Activated T-cell treated with anti-CD3 and anti-CD28 coated beads for 24 hours (primary cell): ENCODE results near the gene HOXA13.

Experiments
- DNase-seq: peaks from one replicate; pipeline ENCODE4 v3.0.0-alpha.2; 2020; ENCODE audit warnings: low read depth

Gene HOXA13

DNA sequence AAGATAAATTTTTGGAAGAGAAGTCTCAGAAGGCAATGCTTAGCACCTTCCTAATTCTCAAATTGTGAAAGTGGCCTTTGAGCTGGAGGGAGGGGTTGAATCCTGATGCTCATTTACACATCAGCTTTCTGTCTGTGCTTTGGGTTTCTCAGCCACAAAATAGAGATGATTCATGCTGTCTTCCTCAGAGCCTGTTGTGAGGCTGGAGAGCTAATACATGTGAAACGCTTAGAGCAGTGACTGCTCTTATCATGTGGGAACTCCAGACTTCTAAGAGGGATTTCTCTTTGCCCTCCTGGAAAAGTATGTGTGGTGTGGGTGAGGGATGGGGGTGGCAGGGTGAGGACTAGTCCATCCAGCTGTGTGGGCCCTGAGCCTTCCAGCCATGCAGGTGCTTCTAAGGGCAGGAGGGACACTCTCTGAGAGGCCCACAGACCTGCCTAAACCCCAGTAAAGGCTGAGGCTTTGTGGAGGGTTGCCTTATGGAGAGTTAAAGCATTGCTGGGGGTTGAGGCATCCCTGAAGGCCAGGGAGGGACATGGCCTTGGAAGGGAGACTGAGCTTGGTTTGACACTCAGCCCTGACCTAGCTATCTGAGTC is 37.9 kb upstream of the HOXA13 start:
- no peak for DNase-seq

DNA sequence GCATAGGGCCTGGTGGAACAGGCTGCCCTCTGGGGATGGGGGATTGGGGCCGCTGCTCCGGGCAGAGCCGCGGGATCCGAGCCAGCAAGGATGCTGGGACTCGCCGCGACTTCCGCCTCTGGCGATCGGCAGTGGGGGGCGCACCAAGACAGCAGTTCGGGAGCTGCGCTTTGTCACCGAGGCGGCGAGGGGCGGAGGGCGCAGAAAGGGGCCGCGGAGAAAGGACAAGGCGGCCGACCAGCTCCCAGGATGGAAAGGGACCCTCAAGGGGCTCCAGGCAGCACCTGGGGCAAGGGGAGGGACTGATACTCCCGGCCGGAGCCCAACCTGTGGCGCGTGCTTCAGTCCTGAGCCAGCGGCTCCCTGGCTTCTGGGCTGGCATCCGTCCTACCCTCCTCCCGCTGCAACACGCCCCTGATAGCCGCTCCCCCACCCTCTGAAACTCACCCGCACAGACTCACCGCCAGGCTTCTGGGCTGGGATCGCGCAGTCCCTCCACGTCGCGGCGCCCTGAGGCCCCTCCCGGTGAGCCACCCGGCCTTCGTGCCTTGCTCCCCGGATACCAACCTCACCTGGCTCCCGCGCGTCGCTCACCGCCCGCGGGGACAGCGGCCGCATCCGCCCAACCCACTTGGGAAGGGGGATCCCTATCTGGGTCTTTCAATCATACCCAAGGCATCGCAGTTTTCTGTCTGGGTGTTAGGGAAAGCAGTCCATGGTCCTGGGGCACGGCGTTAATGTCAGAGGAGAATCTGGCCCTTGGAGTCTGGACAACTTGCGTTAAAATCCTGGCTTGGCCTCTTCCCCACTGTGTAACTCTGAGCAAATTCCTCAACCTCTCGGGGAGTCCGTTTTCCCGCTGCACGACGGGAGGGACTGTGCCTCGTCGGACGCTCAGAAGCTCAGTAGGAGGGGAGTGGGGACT is 35.8 kb upstream of the HOXA13 start:
- DNase-seq = no peak

DNA sequence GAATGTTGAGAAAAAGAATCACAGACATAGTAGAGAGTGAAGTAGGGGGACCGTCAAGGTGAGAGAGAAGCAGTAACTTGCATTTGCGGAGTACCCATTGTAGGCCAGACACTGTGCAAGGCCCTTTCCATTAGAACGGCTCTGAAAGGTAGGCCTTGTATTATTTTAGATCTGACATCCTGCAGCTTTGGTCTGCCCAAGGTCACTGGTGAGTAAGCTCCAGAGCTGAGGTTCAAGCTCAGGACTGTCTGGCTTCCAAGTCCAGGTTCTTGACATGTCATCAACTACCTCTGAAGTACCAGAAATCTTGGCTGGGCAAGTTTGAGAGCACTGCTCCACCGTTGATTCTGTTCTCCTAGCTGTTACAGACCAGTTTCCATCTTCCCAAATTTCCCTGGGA is 29.6 kb upstream of the HOXA13 start:
- DNase-seq = no peak

GRCh38 chr7:27224983-27225934 is 25.4 kb upstream of the HOXA13 start:
- DNase-seq = no peak

GRCh38 chr7:27223941-27224575 is 24.2 kb upstream of the HOXA13 start:
- no peak for DNase-seq

DNA sequence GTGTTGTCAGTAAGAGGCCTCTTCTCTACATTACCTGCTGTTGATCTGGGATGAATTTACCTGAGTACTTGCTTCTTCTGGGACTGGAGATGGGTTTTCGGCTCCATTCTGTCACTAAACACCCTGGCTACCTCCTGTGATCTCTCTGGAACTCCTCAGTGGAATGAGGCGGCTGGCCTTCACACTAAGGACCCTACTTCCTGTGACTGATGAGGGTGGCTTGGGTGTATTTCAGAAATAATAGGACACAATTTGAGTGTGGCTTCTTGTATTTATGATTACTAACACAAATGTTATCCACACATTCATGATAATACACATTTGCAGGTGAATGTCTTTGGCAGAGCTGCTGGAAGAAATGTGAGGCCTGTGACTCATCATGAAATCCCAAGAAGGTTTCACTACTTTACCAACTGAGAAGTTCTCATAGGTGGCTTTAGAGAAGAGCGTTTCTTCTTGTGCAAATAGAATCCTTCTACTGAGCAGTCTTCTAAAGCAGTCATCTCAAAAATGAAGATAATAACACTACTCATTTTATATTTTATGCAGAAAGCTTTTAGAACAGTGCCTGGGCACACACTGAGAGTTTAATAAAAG is 21.4 kb upstream of the HOXA13 start:
- DNase-seq = no peak

DNA sequence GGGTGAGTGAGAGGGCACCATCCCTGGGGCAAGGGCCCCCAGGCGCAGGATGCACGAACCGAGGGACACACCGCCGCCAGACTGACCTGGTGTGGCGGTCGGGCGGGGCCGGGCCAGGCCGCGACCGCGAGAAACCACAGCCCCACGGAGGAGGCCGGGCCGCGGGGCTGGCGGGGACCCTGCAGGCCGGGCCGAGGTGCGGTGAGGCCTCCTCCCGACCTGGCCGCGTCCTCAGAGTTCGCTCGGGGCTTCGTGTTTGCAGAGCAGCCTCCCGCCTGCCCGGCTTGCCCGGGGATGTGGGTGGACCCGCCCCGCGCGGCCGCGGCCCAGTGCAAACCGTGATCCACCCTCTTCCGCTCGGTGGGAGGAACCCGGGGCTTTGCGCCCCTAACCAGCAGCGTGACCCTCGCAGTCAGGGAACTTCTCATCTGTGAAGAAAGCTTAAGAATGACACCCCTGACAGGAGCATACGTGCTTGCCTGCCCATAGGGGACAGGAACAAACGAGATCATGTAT is 20.6 kb upstream of the HOXA13 start:
- no peak for DNase-seq

GRCh38 chr7:27219821-27220220 is 19.9 kb upstream of the HOXA13 start:
- no peak for DNase-seq

GRCh38 chr7:27217951-27218350 is 18.1 kb upstream of the HOXA13 start:
- DNase-seq = no peak

DNA sequence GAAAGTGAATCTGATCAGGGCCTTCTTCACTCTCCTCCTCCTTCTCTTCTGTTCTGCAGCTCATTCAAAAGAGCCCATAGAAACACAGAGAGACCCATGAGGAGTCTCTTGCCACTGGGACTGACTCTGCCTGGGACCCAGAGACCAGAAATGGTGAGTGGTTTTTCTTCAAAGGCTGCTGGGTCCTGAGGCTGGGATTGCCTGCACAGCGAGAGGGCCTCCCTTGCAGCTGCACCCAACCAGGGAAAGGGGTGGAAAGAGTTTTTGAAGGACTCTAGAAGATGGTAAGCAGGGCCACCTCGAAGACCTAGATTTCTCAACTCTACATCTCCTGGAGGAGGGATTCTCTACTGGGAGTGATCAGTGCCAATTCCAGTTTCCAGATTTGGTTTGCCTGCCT is 15.5 kb upstream of the HOXA13 start:
- no peak for DNase-seq

GRCh38 chr7:27214239-27214950 is 14.5 kb upstream of the HOXA13 start:
- no peak for DNase-seq

GRCh38 chr7:27213433-27214238 is 13.7 kb upstream of the HOXA13 start:
- DNase-seq = no peak

DNA sequence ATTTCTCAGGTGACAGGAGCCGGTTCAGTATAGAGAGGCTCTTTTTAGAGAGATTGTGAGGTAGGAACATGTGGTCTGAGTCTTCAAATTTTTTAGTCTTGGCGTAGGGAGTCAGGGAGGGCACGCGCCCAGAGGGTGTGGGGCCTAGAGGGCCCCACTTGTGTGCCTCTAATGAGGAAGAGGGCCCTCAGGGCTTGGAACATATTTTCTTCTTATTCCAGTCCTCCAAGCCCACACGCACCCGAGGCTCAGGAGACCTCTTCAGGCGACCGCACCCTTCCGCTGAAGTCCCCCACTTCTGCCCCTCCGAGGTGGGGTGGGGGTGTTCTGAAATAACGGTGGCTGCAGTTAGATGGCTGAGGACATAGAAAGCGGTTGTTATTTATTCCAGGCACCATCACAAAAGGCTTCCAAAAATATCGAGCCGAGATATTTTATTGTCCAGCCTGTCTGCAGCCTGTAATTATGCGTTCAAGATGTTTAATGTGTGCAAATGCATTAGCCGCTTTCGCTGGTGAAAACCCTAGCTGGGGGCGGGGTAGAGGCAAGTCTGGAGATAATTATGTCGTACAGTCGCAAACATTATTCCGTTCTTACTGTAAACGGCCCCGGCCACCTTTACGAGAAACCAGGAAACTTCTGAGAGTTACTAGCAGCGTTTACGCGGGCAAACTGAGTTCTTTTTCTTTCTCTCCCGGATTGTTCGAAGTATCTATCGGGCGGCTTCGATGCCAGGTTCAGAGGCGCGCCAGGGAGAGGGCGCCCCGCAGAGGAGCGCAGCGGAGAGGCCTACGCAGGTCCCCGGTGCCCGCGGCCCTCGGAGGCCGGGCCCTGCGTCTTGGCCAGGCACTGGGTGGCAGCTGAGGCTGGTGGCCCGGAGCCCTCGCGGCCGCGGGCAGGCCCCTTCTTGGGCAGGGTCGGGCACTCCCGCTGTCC is 12.9 kb upstream of the HOXA13 start:
- no peak for DNase-seq

GRCh38 chr7:27211764-27212204 is 11.9 kb upstream of the HOXA13 start:
- DNase-seq = no peak

GRCh38 chr7:27211084-27211446 is 11.2 kb upstream of the HOXA13 start:
- no peak for DNase-seq

DNA sequence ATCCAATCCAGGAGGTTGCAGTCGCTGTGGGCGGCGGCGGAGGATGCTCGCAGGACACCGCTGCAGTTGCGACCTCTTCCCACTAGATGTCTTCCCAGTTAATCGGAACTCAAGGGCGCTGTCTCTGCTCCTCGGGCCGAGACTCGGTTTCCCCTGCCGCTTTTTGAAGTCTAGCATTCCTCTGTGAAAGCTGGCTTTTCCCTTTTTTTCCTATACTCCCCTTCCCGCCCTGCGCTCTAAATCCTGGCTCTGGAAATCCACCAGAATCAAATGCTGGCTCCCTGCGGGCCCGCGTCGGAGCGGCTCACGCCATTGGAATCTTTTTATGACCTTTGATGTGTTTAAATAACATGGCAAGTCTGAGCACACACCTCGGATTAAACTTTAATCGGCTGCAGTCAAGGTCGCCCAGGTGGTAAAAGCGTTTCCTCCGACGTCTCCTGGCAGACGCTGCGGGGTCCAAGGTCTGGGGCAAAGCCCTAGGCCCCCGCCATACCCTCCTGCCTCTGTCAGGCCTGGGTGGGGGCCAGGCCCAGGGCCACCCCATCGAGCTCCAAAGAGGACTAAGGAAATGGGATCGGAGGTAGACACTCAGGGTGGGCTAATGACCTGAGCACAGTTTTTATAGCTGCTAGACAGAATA is 10.7 kb upstream of the HOXA13 start:
- peak; percentile 33 for DNase-seq

- no peak for DNase-seq
Observed at GRCh38 chr7:27209933-27210440, 10.1 kb upstream of the HOXA13 start.

- no peak for DNase-seq
Observed at GRCh38 chr7:27208998-27209397, 9.1 kb upstream of the HOXA13 start.
